Glomerular visceral epithelial cell (primary cell): ENCODE data around the gene NTN4.
"Not testable (repeated sequence)": the region's sequence is repeated elsewhere in the genome, so short reads cannot be mapped to it uniquely, and the experiment has no call there.

ENCODE experiments used
- DNase-seq: peaks from one replicate; pipeline ENCODE4 v3.0.0-alpha.2; 2016; ENCODE audit errors: extremely low spot score

Gene NTN4

DNA sequence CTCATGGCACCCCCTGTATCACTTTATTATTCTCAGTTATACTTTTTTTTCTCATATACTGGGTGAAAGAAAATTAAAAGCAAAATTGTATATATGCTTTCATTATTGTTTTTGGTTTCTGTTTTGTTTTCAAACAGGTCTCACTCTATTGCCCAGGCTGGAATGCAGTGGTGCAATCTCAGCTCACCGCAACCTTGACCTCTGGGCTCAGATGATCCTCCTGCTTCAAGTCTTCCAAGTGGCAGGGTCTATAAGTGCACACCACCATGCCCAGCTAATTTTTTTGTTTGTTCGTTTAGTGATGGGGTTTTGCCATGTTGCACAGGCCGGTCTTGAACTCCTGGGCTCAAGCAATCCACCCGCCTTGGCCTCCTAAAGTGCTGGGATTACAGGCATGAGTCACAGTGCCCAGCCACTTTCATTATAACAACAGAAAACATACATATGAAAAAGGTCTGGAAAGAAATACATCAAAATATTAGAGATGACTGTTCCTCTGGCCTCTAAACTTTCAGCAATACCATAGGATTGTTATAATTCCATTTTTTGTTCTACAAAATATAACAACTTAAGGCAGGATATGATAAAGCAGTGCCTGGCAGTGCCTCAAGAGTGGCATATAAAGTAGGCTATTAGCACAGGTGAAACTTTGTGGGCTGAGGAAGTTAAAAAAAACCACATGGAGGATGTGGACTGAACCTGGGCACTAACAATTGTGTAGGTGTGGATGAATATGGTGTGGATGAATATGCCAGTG is 5.8 kb upstream of the NTN4 start:
- DNase-seq = peak; percentile 52

DNA sequence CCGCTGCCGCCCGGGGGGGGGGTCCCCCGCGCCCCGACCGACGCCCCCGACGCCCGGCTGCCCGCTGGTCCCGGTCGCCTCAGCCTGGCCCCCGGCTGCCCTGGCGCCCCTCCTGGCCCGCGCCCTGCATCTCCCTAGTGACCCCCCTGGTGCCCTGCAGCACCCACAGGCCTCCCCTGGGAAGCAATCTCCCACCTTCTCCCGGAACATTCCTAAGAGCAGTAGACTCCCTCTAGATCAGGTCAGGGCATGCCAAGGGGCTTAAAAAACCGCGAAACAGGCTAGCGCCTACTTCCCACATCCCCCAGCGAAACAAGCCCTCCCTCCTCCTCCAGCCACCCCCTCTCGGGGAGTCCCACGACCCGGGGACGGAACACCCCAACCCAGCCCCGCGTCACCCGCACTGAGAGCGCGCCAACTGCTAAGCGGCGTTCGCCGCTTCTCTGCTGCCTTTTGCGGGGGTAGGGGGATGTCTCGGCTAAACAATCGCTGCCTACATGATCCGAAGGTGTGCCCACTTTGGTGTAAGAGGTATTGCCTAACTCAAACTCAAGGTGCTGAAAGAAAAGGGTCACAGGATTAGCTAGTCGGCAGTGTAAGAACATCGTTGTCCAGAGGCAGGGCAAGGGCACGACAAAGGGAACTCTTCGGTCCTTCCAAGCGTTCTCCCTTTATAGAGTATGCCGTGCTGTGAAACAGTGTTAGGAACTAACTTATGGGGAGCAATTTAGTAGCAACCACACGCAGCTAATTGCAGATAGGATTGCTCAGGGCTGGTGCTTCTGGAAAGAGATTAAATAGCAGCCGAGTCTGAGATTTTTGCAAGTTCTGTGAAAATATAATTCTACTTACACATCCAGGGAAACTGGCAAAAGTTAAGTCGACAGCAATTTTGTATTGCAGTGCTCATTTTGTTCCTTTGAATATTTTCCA is 619 bp upstream of the NTN4 start:
- DNase-seq = peak; percentile 46

DNA sequence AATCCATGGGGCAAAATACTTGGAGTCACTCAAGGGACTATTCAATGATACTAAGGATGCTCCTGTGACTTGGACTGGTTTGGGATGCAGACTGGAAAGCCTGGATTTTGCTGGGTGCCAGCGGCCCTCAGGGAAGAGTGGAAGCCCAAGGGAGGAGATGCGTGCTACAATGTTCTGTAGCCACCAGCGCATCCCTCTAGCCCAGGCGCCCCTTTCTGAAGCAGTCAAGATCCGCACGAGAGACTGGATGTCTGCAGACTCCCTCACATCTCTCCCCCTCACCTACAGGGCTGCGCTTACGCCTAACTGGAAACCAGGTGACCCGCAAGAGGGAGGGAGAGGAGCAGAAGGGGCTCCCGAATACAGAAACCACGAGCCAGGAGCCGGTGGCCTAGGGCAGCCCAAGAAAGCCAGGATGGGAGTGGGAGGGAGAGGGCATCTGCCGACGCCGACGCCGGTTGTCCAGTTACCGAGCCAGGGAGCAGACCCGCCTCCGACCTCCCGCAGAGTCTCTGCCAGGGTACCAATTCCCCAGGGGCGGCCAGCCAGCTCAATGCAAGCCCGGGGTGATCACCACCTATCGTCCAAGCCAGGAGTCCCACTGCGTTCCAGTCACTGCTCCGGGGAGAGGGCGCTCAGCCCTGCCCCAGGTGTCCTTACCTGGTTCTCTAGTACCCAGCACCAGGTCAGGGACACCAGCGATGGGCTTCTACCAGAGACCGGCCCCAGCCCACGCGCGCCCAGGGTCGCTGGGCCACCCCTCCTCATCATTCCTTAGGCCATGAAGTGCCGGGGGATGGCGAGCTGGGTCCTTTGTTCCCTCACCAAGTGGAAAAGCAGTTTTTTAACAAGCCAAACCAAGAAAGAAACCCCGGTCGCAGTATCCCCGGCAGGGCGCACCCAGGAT is 1.2 kb downstream of the NTN4 start:
- DNase-seq = peak; percentile 47

DNA sequence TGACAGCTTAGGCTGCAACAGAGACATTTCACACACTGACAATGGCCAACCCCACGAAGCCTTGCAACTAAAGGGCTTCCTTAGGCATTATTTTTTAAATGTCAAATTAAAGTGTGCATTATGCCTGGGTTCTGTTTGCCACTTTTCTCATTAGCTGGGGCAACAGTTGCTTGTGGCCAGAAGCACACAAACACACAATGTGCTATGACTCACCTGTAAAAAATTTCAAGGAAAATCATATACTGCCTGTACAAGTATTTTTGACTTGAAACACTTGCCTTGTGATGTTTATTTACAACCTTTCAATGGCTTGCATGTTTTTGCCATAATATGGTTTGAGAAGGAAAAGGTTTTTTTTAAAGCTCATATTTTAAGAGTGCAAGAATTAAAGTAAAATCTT is 1.9 kb downstream of the NTN4 start:
- DNase-seq = peak; percentile 16

DNA sequence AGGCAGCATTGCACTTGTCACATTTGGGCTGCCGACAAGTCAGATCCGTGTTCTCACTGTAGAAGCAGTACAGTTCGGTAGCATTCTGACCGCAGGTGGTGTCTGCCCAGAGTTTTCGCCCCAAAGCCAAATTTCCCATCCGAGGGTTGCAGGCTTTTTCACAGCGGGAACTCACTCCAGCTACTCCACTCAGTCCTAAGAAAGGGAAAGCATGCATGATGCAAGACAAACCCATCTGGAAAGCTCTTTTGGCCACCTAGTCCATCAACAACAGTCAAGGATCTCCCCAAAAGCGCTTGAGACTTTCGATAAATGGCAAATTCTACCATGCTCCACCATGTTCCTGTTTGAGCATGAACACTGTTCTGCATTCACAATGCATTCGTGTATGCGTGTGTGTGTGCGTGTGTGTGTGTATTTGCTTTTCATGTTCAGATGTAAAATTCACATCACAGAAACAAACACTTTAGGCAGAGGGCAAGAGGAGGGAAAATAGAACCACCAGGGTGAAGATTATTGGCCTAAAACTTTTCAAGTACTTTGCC is 3.2 kb downstream of the NTN4 start:
- DNase-seq = no peak

DNA sequence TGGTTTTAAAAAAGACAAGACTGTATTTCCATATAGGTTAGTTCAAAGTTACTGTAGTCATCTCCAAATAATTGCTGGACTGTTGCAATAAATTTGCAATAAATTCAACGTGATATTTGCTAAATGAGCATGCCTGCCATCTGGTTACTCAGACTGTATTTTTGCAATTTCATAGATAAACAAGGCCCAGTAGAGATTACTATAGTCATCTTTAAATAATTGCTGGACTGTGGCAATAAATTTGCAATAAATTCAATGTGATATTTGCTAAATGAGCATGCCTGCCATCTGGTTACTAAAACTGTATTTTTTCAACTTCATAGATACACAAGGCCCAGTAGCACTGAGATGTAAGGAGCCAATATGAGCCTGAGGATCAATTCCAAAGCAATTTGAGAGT is 5.6 kb downstream of the NTN4 start:
- no peak for DNase-seq

DNA sequence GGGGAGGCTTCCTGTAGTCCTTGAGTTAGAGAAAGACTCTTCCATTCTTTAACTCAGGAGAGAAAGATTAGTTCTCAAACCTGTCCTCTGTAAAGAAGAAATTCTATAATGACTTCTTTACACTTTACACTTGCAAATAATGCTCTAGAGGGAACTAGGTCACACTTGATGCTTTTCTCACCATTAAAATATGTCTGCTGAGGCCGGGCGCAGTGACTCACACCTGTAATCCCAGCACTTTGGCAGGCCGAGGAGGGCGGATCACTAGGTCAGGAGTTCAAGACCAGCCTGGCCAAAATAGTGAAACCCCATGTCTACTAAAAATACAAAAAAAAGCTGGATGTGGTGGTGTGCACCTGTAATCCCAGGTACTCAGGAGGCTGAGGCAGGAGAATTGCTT is 6.3 kb downstream of the NTN4 start:
- DNase-seq = peak; percentile 29

DNA sequence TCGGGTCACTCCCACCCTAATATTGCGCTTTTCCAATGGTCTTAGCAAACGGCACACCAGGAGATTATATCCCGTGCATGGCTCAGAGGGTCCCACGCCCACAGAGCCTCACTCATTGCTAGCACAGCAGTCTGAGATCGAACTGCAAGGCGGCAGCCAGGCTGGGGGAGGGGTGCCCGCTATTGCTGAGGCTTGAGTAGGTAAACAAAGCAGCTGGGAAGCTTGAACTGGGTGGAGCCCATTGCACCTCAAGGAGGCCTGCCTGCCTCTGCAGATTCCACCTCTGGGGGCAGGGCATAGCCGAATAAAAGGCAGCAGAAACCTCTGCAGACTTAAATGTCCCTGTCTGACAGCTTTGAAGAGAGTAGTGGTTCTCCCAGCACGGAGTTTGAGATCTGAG is 15.1 kb downstream of the NTN4 start:
- DNase-seq = not testable (repeated sequence)

DNA sequence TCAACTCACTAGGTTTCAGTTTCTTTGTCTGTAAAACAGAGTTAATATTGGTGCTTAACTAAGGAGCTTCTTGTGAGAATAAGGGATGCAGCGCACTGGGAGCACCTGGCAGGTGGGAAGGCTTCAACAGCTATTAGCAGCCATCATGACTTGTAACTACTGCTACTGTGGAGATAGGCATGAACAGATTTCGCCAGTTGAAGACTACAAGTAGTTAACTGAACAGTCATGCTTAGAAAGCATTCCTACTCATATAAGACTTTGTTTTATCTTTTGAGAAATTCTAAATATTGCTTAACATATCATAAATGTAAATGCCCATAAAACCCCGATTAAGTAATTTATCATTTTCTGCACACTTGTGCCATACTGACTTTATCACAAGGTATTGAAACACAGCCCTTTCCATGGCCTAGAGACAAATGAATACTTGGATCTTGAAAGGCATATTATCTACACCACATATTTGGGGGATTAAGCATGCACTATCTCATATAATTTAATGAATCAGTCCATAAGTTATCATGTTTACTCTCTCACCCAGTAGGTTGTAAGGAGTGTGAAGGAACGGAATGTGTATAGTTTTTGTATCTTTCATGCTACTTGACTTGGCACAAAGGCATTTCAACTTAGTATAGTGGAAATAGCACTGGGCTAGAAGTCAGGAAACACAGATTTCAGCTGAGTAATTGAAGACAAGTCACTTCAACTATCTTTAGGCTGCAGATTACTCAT is 16.1 kb downstream of the NTN4 start:
- no peak for DNase-seq

DNA sequence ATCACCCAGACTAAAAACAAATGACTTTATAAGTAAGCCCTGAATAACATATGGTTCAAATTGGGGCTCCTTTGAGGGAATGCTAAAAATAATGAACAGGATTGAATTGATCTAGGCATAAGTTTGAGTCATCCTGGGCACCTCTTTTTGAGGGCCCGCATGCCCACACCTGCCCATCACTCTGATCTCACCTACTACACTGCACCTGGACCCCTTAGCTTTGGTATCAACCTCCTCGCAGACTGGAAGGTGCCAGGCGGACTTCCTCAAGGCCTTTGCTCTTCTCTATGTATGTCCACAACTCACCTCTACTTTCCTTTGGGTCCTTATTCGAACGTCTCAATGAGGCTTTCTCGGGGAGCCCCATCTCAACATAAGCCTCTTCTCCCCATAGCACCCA is 17.2 kb downstream of the NTN4 start:
- DNase-seq = no peak

DNA sequence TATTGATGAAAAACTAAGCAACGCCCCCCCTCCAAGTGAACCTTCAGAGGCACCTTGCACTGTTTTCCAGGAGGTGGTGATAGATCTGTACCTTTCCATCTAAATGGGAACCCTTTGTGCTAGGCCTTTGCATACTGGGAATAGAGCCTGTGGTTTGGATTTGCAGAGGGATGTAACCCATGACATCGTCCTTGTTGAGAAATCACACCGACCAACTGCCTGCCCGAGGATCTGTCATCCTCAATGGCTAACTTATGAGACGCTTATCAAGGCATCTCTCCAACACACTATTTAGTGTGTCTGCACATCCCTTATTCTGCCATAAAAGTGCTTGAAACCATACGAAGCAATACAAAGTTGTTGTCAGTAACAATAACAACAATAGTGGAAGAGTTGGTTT is 22.9 kb downstream of the NTN4 start:
- DNase-seq = peak; percentile 40

DNA sequence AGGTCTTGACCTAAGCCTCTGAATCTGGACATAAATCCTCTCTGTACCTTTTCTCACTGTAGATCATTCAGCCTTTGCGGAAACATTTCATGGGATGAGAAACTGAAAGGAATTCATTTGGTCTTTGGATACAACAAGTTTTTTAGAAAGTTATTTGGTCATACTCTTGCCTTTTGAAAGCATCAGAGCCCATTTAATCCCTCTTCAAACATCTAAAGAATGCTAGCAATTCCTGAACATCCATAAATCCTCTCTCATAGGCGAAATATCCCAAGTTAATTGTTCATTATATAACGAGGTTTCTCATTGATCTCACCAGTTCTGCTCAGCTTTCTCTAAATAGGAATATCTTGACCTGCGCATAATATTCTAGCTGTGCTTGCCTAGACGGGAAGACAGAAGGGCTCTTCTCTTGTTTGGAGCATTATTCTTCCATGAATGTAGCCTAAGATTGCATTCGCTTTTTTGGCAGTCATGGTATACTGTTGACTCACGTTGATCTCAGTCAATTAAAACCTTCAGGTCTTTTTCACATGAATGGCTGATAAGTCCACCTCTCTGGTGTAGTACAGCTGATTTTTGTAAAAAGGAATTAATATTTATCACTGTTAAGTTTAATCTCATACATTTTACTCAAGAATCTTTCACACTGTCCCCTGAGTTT is 24.1 kb downstream of the NTN4 start:
- no peak for DNase-seq

DNA sequence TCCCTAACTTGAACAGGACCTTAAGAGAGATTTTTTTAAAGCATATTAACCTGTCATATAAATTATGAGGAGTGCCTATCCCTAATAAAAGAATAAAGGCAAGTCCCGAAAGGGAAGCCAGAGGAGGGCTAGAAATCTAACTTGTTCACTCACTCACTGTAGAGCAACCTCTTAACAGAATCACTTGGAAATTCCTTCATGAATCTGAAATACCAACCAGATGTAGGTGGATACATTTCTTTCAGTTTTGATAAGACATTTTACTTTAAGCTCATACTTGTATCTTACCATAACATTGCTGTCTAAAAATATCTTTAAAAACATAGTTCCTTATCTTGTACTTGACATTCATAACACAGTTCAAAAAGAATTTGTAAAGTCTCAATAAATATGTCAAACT is 25.7 kb downstream of the NTN4 start:
- DNase-seq = no peak

DNA sequence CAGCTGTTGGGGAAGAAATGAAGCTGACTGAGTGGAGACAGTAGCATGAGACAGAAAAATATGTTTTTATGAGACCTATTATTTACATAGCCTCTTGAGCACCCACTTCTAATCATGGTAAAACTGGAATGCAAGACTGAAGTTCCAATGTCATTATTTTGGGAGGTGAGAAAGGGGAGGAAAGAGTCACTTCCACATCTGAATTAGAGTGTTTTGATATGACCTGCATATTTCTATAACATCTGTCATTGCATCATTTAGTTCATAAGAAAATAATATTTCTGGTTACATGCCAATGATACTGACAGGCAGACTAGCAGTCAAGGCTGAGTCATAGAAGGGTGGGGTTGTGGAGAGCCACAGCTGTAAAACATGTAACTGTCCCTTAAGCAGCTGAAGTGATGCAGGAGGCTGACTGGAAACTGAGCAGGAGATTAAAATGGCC is 26.7 kb downstream of the NTN4 start:
- DNase-seq = peak; percentile 68

DNA sequence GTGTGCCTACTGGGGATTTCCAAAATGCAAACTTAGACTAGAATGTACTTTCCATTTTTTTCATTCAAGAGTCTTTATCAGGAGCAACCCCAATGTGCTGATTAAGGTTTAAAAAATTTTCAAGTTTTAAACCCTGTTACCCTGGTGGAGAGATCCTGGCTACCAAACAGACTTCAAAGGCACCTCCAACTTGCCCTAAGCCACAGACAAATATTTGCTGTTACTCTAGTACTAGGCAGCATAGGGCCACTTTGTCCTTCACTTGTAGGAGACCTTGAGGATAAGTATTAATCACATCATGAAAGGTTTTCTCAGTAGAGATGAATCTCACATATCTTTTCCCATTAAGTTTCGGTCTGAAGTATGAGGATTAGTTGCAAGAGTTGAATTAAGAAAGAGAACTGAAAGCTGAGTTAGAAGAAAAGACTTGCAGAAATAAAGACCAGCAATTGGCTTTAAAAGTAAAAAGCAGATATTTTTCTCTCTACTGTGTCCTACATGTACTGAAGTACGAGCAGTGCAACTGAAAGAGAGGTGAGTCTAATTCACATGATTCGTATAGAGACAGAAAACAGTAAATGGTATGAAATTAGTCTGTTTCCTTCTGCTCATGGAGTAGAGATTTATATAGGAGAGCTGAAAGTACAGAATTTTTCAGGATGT is 28.3 kb downstream of the NTN4 start:
- no peak for DNase-seq

DNA sequence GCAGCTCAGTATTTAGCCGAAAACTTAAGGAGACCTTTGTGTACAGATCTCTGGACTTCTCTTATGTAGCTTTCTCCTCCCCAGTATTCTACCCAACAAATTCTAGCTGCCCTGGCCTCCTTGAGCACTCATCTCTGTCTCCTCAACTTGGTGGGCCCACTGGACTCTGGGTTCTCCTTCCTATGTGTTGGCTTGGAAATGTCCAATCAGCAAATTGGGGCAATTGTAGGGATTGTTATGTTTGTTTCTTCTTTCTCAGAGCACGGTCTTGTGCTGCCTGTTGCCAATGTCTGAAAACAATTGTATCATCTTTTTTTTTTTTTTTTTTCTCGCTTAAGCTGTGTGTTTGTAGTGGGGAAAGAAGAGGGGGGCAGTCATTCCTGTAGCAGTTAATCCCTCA is 30.2 kb downstream of the NTN4 start:
- no peak for DNase-seq

DNA sequence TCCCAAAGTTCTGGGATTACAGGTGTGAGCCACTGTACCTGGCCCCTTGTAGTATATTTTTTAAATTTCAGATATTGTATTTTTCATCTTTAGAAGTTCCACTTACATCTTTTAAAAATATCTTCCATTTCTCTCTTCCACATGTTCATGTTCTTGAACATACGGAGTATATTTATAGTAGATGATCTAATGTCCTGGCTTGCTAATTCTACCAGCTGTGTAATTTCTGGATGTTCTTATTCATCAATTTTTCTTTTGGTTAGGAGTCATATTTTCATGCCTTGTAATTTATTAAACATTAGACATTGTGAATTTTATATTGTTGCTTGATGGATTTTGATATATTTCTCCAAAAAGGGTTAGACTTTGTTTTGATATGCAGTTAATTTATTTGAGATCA is 30.8 kb downstream of the NTN4 start:
- DNase-seq = no peak

DNA sequence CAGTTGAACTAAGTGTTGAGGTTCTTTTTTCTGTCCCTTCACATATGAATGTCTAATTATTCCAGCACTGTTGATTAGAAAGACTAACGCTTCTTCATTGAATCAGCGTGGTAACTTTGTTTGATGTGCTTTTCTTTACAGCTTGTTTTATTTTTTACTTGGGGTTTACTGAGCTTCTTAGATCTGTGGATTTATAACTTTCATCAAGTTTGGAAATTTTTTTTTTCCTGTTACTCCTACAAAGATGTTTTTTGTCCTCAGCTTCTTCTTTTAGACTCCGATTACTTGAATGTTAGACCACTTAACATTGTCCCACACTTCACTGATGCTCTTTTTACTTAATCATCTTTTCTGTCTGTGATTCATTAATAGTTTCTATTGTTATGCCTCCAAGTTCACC is 31.5 kb downstream of the NTN4 start:
- no peak for DNase-seq

DNA sequence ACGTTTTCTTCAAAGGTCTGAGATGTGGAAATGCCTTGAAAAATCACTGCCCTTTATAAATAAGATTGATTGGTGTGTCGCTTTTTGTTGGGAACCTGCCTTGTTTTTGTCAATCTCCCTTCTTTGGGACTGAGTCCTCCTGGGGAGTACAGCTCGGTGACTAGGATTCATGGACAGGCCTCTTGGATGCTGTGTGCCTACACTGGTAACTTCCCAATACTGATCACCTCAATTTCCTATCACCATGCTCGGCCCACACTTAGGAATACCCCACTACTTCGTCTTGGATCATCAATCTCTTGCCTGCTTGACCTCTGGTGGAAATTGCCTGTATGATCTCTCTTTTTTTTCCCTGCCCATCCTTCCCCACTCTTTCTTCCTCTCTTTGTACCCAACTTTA is 34.2 kb downstream of the NTN4 start:
- DNase-seq = no peak
